ENCODE data around the gene KIRREL3. TPM values are rescaled to one million over a fixed set of nuclear protein-coding genes. Genes with fewer than 3 reads are reported as not detected.

KIRREL3 gene
- total and polyA plus RNA-seq, 5 donors from 2014 or later = not detected

GRCh38 chr11:126997196-126997595 lies 3.4 kb downstream of the KIRREL3 start:
- peaks cover 0 to 3% (median under 1%) of the 10 kb centered on the region in 4 donors for H3K4me1 Mint-ChIP-seq
- no peak overlapping the region for H3K4me3 Mint-ChIP-seq
- Histone ChIP-seq H3K9me3 (ENCODE audit: control insufficient read depth in 2 of 2, low read length in 2 of 2) (no peaks in the 10 kb centered on the region), H3K27ac (ENCODE audit: insufficient read depth, low read length, poor library complexity, severe bottlenecking) (no peak overlapping the region), H3K27me3 (ENCODE audit: control insufficient read depth, insufficient read depth, low read length) (peaks cover 27% of the 10 kb centered on the region), H3K4me3 (ENCODE audit: low read depth, low read length) (no peak overlapping the region), H3K4me1 (ENCODE audit: control insufficient read depth, insufficient read depth, low read length, poor library complexity, severe bottlenecking) (no peaks in the 10 kb centered on the region), H3K36me3 (ENCODE audit: control insufficient read depth, insufficient read depth, low read length) (no peaks in the 10 kb centered on the region)
- H3K27me3 Mint-ChIP-seq = peaks cover 39% of the 10 kb centered on the region
- no peak overlapping the region for H3K27ac Mint-ChIP-seq
- H3K9me3 Mint-ChIP-seq = peaks cover 0 to 2% (median 0%) of the 10 kb centered on the region in 7 donors
- no peaks in the 10 kb centered on the region for H3K36me3 Mint-ChIP-seq
- DNase-seq (no peak), ATAC-seq (ENCODE audit: low read depth in 2 of 2) (no peak)

DNA sequence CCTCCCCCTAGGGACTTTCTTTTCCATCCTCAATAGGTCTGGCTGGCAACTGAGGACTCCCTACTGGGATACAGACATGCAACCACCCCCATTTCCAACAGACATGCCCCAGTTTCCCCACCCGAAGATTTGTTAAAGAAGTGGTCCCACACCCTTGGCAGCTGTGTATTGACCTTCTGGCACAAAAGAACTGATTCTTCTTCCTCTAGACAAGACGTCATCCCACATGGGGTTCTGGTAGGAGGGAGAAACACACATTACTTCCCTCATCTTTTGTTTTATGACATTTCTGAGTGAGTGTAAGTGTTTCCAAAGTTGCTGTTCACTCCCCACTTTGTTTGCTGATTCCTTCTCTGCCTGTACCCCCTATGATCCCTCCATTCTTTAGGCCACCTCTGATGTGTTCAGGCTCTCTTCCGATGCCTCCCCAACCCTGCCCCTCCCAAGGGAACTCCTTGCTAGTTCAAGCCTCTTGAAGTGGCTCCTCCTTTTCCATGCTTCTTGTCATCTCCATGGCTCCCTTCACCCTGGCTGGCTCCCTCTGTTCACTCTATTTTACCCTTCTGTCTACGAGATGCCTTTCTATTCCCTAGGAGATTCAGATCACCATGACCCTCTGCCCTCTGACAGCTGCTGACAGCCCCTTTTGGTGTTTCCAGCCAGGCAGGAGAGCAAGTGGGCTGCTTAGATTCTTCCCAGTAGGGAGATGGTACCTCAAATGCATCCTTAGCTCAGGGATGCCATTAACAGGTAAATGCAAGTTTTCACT lies 4.3 kb downstream of the KIRREL3 start:
- H3K4me3 Mint-ChIP-seq = no peak overlapping the region
- no peak overlapping the region for H3K4me3 ChIP-seq (ENCODE audit: low read depth, low read length)
- H3K4me1 Mint-ChIP-seq = no peaks in the 10 kb centered on the region
- H3K4me1 ChIP-seq (ENCODE audit: control insufficient read depth, insufficient read depth, low read length, poor library complexity, severe bottlenecking) = no peaks in the 10 kb centered on the region
- H3K27me3 Mint-ChIP-seq = peaks cover 31% of the 10 kb centered on the region
- peaks cover 0 to 2% (median 0%) of the 10 kb centered on the region in 7 donors for H3K9me3 Mint-ChIP-seq
- H3K27ac Mint-ChIP-seq = no peak overlapping the region
- H3K9me3 ChIP-seq (ENCODE audit: control insufficient read depth in 2 of 2, low read length in 2 of 2) = no peaks in the 10 kb centered on the region
- H3K27ac ChIP-seq (ENCODE audit: insufficient read depth, low read length, poor library complexity, severe bottlenecking) = no peak overlapping the region
- DNase-seq (no peak), ATAC-seq (ENCODE audit: low read depth in 2 of 2) (no peak)
- H3K36me3 ChIP-seq (ENCODE audit: control insufficient read depth, insufficient read depth, low read length) = no peaks in the 10 kb centered on the region
- peaks cover 17% of the 10 kb centered on the region for H3K27me3 ChIP-seq (ENCODE audit: control insufficient read depth, insufficient read depth, low read length)
- H3K36me3 Mint-ChIP-seq = no peaks in the 10 kb centered on the region

DNA sequence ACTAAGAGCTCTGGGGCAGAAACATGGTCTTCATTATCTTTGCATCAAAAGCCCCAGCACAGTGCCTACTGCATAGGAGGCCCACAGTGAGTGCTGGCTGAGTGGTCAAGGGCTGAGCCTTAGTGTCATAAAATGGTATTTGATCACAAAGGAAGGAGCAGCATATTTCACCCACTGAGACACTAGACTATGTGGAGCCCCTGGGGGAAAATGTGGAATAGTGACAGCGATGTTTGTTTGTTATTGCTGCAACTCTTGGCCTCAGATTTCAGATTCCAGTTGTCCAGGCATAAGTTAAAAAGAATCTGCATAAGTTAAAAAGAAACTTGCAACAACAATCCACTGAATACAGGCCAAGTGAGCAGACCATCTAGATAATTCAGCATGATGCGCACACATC lies 7.0 kb downstream of the KIRREL3 start:
- H3K27me3 Mint-ChIP-seq = peaks cover 35% of the 10 kb centered on the region

DNA sequence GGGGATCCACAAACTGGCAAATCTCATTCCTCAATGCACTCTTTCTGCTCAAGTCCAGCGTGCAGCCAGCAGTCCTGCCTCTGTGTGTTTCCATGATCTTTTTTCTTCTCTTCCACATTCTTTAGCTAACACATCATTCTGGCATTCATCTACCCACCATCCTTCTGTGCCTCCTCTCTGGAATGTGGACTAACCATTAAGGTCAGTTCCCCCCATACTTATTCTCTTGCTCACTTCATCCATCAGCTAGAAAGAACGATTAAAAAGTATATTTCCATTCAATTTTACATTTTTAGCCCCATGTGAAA lies 7.8 kb downstream of the KIRREL3 start:
- H3K4me1 ChIP-seq (ENCODE audit: control insufficient read depth, insufficient read depth, low read length, poor library complexity, severe bottlenecking) = no peaks in the 10 kb centered on the region
- no peaks in the 10 kb centered on the region for H3K36me3 Mint-ChIP-seq
- H3K36me3 ChIP-seq (ENCODE audit: control insufficient read depth, insufficient read depth, low read length) = no peaks in the 10 kb centered on the region
- no peak overlapping the region for H3K27ac Mint-ChIP-seq
- H3K27me3 ChIP-seq (ENCODE audit: control insufficient read depth, insufficient read depth, low read length) = peaks cover 3% of the 10 kb centered on the region
- peaks cover 33% of the 10 kb centered on the region for H3K27me3 Mint-ChIP-seq
- no peaks in the 10 kb centered on the region for H3K4me1 Mint-ChIP-seq
- H3K4me3 ChIP-seq (ENCODE audit: low read depth, low read length) = no peak overlapping the region
- no peaks in the 10 kb centered on the region for H3K9me3 ChIP-seq (ENCODE audit: control insufficient read depth in 2 of 2, low read length in 2 of 2)
- H3K4me3 Mint-ChIP-seq = no peak overlapping the region
- ATAC-seq (ENCODE audit: low read depth in 2 of 2) (no peak), DNase-seq (no peak)
- peaks cover 0 to 2% (median 0%) of the 10 kb centered on the region in 7 donors for H3K9me3 Mint-ChIP-seq
- no peak overlapping the region for H3K27ac ChIP-seq (ENCODE audit: insufficient read depth, low read length, poor library complexity, severe bottlenecking)

More for the DNA sequence above, 7.0 kb downstream of the KIRREL3 start:
- Mint-ChIP-seq H3K9me3 (peaks cover 0 to 2% (median 0%) of the 10 kb centered on the region in 7 donors), H3K27ac (no peak overlapping the region), H3K36me3 (no peaks in the 10 kb centered on the region), H3K4me3 (no peak overlapping the region), H3K4me1 (no peaks in the 10 kb centered on the region)
- Histone ChIP-seq H3K36me3 (ENCODE audit: control insufficient read depth, insufficient read depth, low read length) (no peaks in the 10 kb centered on the region), H3K4me3 (ENCODE audit: low read depth, low read length) (no peak overlapping the region), H3K27me3 (ENCODE audit: control insufficient read depth, insufficient read depth, low read length) (peaks cover 8% of the 10 kb centered on the region), H3K9me3 (ENCODE audit: control insufficient read depth in 2 of 2, low read length in 2 of 2) (no peaks in the 10 kb centered on the region), H3K27ac (ENCODE audit: insufficient read depth, low read length, poor library complexity, severe bottlenecking) (no peak overlapping the region), H3K4me1 (ENCODE audit: control insufficient read depth, insufficient read depth, low read length, poor library complexity, severe bottlenecking) (no peaks in the 10 kb centered on the region)
- DNase-seq (no peak), ATAC-seq (ENCODE audit: low read depth in 2 of 2) (no peak)

GRCh38 chr11:126992065-126992803 lies 8.3 kb downstream of the KIRREL3 start:
- no peak overlapping the region for H3K4me3 Mint-ChIP-seq
- H3K36me3 Mint-ChIP-seq = no peaks in the 10 kb centered on the region
- Histone ChIP-seq H3K36me3 (ENCODE audit: control insufficient read depth, insufficient read depth, low read length) (no peaks in the 10 kb centered on the region), H3K4me3 (ENCODE audit: low read depth, low read length) (no peak overlapping the region), H3K4me1 (ENCODE audit: control insufficient read depth, insufficient read depth, low read length, poor library complexity, severe bottlenecking) (no peaks in the 10 kb centered on the region), H3K9me3 (ENCODE audit: control insufficient read depth in 2 of 2, low read length in 2 of 2) (no peaks in the 10 kb centered on the region), H3K27ac (ENCODE audit: insufficient read depth, low read length, poor library complexity, severe bottlenecking) (no peak overlapping the region), H3K27me3 (ENCODE audit: control insufficient read depth, insufficient read depth, low read length) (peaks cover 3% of the 10 kb centered on the region)
- H3K27ac Mint-ChIP-seq = no peak overlapping the region
- peaks cover 0 to 2% (median 0%) of the 10 kb centered on the region in 7 donors for H3K9me3 Mint-ChIP-seq
- DNase-seq (no peak), ATAC-seq (ENCODE audit: low read depth in 2 of 2) (no peak)
- peaks cover 29% of the 10 kb centered on the region for H3K27me3 Mint-ChIP-seq
- no peaks in the 10 kb centered on the region for H3K4me1 Mint-ChIP-seq

DNA sequence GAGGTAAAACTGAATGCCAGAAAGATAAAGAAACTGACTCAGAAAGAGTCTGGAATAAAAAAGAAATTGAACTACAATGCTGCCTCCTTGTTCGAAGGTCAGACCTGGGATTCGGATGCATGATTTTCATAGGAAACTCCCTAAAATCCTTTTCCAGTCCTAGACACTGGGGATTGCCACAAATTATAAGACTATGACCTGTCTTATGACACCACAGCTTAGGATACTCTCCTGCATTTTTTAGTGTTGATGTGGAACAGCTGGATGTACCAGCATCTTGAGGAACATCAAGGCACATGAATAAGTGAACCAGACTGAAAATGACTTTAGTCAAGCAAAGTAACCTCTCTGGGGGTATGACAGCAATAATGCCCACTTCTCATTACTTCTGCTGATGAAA lies 9.0 kb downstream of the KIRREL3 start:
- DNase-seq = no peak
- Histone ChIP-seq H3K4me3 (ENCODE audit: low read depth, low read length) (no peak overlapping the region), H3K4me1 (ENCODE audit: control insufficient read depth, insufficient read depth, low read length, poor library complexity, severe bottlenecking) (no peaks in the 10 kb centered on the region), H3K27me3 (ENCODE audit: control insufficient read depth, insufficient read depth, low read length) (peaks cover under 1% of the 10 kb centered on the region), H3K27ac (ENCODE audit: insufficient read depth, low read length, poor library complexity, severe bottlenecking) (no peak overlapping the region), H3K36me3 (ENCODE audit: control insufficient read depth, insufficient read depth, low read length) (no peaks in the 10 kb centered on the region), H3K9me3 (ENCODE audit: control insufficient read depth in 2 of 2, low read length in 2 of 2) (no peaks in the 10 kb centered on the region)
- Mint-ChIP-seq H3K27me3 (peaks cover 27% of the 10 kb centered on the region), H3K4me1 (no peaks in the 10 kb centered on the region), H3K9me3 (peaks cover 0 to 2% (median 0%) of the 10 kb centered on the region in 7 donors), H3K27ac (no peak overlapping the region), H3K4me3 (no peak overlapping the region), H3K36me3 (no peaks in the 10 kb centered on the region)
- ATAC-seq (ENCODE audit: low read depth in 2 of 2) = no peak

DNA sequence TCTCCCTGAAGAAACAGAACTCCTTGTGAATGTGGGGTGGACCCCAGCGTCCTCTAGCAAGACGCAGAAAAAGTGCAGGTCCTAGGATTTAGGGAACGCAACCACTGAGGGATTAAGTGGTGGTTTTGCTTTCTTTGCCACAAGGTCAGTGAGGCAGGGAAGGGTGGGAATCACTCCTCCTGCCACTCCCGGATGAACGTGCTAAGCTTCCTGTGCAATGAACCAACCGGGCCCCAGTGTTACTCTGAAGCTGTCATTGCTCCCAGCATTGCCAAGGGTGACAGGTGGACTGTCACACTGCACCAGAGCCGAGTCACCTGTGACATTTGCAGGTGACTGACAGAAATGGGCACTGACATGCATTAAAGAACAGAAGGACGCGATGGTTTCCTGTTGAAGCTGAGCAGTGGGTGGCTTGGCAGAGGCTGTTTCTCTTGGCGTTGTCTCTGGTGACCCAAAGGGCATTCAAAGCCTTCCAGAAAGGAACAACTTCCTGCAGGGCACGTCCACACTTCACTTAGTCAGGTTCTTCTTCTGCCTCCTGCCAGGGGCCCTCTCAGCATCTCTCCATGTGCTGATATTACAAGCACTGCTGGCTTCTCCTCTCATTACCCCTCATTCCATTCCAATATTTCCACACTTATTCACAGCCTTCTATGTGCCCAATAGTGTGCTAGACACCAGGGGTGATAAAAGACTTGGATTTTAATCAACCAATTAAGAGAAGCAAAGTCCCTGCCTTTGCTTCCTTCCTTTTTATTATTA lies 9.7 kb downstream of the KIRREL3 start:
- no peak overlapping the region for H3K27ac Mint-ChIP-seq

More for the DNA sequence above, 9.7 kb downstream of the KIRREL3 start:
- H3K9me3 ChIP-seq (ENCODE audit: control insufficient read depth in 2 of 2, low read length in 2 of 2) = no peaks in the 10 kb centered on the region
- no peaks in the 10 kb centered on the region for H3K4me1 ChIP-seq (ENCODE audit: control insufficient read depth, insufficient read depth, low read length, poor library complexity, severe bottlenecking)
- no peak overlapping the region for H3K4me3 ChIP-seq (ENCODE audit: low read depth, low read length)
- peaks cover 0 to 2% (median 0%) of the 10 kb centered on the region in 7 donors for H3K9me3 Mint-ChIP-seq
- no peaks in the 10 kb centered on the region for H3K36me3 ChIP-seq (ENCODE audit: control insufficient read depth, insufficient read depth, low read length)
- no peaks in the 10 kb centered on the region for H3K4me1 Mint-ChIP-seq
- no peak for DNase-seq
- no peaks in the 10 kb centered on the region for H3K36me3 Mint-ChIP-seq
- ATAC-seq (ENCODE audit: low read depth in 2 of 2) = no peak
- peaks cover 29% of the 10 kb centered on the region for H3K27me3 Mint-ChIP-seq
- H3K4me3 Mint-ChIP-seq = no peak overlapping the region
- H3K27ac ChIP-seq (ENCODE audit: insufficient read depth, low read length, poor library complexity, severe bottlenecking) = no peak overlapping the region
- H3K27me3 ChIP-seq (ENCODE audit: control insufficient read depth, insufficient read depth, low read length) = no peaks in the 10 kb centered on the region
